Activated naive CD4-positive, alpha-beta T cell treated with anti-CD3 and anti-CD28 coated beads, Interleukin-2, amount 10 ng/mL, durations not matched to agents 5 hours and 36 hours (primary cell): ENCODE results near the gene ROPN1. TPM values are rescaled to one million over a fixed set of nuclear protein-coding genes. Genes with fewer than 3 reads are reported as not detected.

Experiments
- total RNA-seq, 2 experiments: library from RNA; stranded (reverse); gene quantifications; one replicate each; pipeline ENCODE4 v1.2.3, GENCODE V29; 2021

ROPN1 gene
- total RNA-seq = not detected

GRCh38 chr3:123991730-123992588, at the start of gene ROPN1:
Gene ROPN1, minus strand, starts transcription at chr3:123992124. Its CDS starts 11,643 bp downstream, at chr3:123980481.

GRCh38 chr3:124033360-124034015, 41.6 kb upstream of the ROPN1 start, which contains the start of gene KALRN:
Gene KALRN, plus strand, starts transcription at chr3:124033369.

GRCh38 chr3:123960781-123961507, 31.0 kb downstream of the ROPN1 start, which contains the start of gene CCDC14:
Gene CCDC14, minus strand, starts transcription at chr3:123961229. Its CDS starts 56 bp downstream, at chr3:123961173.

Other genes with a start within 250 kb of the ROPN1 start
- gene MYLK, start 107.8 kb downstream of the ROPN1 start, total RNA-seq = not detected
- 10 to 100 TPM; 38.8 to 44.7 TPM for gene CCDC14, start 30.9 kb downstream of the ROPN1 start, total RNA-seq
- 1 to 10 TPM; 2.3 to 3.5 TPM for gene KALRN, start 41.2 kb upstream of the ROPN1 start, total RNA-seq